Measurements from ENCODE around the gene C16orf92. TPM values are rescaled to one million over a fixed set of nuclear protein-coding genes. Genes with fewer than 3 reads are reported as not detected.

The C16orf92 gene
- total RNA-seq, 1 experiment from 2014 or later: not detected

DNA sequence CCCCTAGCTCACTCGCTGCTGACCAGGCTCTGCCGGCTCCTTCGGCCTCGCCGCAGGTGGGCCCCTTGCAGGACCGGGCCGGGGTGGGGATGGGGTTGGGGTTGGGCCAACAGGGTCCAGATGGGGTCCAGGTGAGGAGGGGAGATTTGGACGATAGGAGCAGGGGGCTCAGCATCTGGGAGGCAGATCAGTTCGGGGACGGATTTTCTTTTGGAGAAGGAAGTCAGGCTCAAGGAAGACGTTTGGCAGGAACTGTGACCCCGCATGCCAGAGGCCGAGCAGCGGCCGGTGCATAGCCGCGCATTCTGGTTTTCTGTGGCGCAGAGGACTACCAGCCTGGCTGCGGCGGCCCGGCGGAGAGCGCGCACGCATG is 41.7 kb downstream of the C16orf92 start:
- H3K9me3 ChIP-seq (ENCODE audit: control insufficient read depth, insufficient read depth, low read depth, low read length): no peaks in the 10 kb centered on the region
- CTCF ChIA-PET: no interaction called here
- in situ Hi-C loops (cut with HindIII; ENCODE audit: low pct_unique_long_range_greater_than_20kb, low sequenced_read_pairs): no loop called here
- ATAC-seq (peak; percentile 7; the same call in 1 of the 2 replicates), DNase-seq (ENCODE audit: low read depth, low spot score) (no peak)
- H3K27me3 ChIP-seq (ENCODE audit: control insufficient read depth, insufficient read depth, low read length): no peaks in the 10 kb centered on the region
- peak overlapping the region; percentile 67 to 90 for H3K4me3 ChIP-seq (ENCODE audit: low read depth in 2 of 2, low read length in 2 of 2)
- H3K27ac ChIP-seq (ENCODE audit: low read length): peak overlapping the region; percentile 91
- intact Hi-C loops (cut with micrococcal nuclease; ENCODE audit: unreplicated experiment): no loop called here
- peaks cover 27% of the 10 kb centered on the region for H3K36me3 ChIP-seq (ENCODE audit: control insufficient read depth, insufficient read depth, low read length)
- no peak for TF ChIP-seq POLR2AphosphoS5 (IDR thresholded peaks at IDR 0.05; ENCODE audit: low read depth, low read length)
- no peak for TF ChIP-seq TCF7L2 (IDR thresholded peaks at IDR 0.05; ENCODE audit: low read depth, low read length)
- TF ChIP-seq, protein P1, sequence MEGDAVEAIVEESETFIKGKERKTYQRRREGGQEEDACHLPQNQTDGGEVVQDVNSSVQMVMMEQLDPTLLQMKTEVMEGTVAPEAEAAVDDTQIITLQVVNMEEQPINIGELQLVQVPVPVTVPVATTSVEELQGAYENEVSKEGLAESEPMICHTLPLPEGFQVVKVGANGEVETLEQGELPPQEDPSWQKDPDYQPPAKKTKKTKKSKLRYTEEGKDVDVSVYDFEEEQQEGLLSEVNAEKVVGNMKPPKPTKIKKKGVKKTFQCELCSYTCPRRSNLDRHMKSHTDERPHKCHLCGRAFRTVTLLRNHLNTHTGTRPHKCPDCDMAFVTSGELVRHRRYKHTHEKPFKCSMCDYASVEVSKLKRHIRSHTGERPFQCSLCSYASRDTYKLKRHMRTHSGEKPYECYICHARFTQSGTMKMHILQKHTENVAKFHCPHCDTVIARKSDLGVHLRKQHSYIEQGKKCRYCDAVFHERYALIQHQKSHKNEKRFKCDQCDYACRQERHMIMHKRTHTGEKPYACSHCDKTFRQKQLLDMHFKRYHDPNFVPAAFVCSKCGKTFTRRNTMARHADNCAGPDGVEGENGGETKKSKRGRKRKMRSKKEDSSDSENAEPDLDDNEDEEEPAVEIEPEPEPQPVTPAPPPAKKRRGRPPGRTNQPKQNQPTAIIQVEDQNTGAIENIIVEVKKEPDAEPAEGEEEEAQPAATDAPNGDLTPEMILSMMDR (IDR thresholded peaks at IDR 0.05): no peak
- no peak for TF ChIP-seq SIN3A (IDR thresholded peaks at IDR 0.05; ENCODE audit: borderline replicate concordance, insufficient read depth, low read depth, low read length)
- TF ChIP-seq, protein P2, sequence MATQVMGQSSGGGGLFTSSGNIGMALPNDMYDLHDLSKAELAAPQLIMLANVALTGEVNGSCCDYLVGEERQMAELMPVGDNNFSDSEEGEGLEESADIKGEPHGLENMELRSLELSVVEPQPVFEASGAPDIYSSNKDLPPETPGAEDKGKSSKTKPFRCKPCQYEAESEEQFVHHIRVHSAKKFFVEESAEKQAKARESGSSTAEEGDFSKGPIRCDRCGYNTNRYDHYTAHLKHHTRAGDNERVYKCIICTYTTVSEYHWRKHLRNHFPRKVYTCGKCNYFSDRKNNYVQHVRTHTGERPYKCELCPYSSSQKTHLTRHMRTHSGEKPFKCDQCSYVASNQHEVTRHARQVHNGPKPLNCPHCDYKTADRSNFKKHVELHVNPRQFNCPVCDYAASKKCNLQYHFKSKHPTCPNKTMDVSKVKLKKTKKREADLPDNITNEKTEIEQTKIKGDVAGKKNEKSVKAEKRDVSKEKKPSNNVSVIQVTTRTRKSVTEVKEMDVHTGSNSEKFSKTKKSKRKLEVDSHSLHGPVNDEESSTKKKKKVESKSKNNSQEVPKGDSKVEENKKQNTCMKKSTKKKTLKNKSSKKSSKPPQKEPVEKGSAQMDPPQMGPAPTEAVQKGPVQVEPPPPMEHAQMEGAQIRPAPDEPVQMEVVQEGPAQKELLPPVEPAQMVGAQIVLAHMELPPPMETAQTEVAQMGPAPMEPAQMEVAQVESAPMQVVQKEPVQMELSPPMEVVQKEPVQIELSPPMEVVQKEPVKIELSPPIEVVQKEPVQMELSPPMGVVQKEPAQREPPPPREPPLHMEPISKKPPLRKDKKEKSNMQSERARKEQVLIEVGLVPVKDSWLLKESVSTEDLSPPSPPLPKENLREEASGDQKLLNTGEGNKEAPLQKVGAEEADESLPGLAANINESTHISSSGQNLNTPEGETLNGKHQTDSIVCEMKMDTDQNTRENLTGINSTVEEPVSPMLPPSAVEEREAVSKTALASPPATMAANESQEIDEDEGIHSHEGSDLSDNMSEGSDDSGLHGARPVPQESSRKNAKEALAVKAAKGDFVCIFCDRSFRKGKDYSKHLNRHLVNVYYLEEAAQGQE (IDR thresholded peaks at IDR 0.05; ENCODE audit: insufficient read depth in 1 of 2, low read depth in 2 of 2, low read length in 1 of 2): no peak
- H3K4me1 ChIP-seq (ENCODE audit: control insufficient read depth, insufficient read depth, low read length): peaks cover 36% of the 10 kb centered on the region
- BruUV-seq (replicated peaks): no TSS peak
- POLR2A ChIA-PET: interaction anchor here (1.3 kb wide), 1 partner anchor 12 kb away, joined by 5 read pairs; a partner anchor contains a TSS

DNA sequence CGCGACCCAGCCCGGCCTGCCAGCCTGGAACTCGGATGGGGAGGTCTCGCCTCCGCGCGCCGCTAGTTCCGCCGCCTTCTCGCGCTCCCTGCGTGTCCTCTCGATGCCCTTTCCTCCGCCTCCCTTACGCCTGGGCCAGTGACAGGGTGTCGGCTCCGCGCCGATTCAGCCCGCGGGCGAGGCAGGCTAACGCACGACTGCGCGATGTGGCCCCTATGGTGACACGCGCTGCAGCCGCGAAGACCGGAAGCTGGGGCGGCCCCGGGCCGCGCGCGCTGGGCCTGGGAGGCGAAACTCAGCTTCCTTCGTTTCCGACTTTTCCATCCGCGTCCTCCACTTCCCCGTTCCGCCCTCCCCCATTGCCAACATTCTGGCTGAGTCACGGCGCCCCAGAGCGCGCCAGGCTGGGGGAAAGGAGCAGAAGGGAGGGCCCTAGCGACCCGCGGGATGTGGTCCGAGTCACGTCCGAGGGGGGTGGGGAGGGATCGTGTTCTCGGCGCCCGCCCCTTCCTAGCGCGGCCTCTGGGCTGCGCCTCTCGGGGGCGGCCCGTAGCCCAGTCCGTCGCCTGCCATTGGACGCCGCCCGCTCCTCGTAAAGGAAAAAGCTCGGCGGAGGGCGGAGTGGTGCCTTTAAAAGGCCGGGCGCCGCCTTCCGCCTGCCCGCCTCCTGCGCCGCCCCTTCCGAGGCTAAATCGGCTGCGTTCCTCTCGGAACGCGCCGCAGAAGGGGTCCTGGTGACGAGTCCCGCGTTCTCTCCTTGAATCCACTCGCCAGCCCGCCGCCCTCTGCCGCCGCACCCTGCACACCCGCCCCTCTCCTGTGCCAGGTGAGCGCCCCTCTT is 42.3 kb downstream of the C16orf92 start, which contains the start of gene ALDOA:
TSS of gene ALDOA (plus strand) at position 659 of the 841 bp plus-strand sequence. CDS start 1,138 bp downstream, outside the sequence.
- Histone ChIP-seq H3K9me3 (ENCODE audit: control insufficient read depth, insufficient read depth, low read depth, low read length) (no peaks in the 10 kb centered on the region), H3K36me3 (ENCODE audit: control insufficient read depth, insufficient read depth, low read length) (peaks cover 31% of the 10 kb centered on the region), H3K27ac (ENCODE audit: low read length) (peak within 1 kb of the TSS; percentile 96), H3K27me3 (ENCODE audit: control insufficient read depth, insufficient read depth, low read length) (no peaks in the 10 kb centered on the region), H3K4me1 (ENCODE audit: control insufficient read depth, insufficient read depth, low read length) (peaks cover 41% of the 10 kb centered on the region), H3K4me3 (ENCODE audit: low read depth in 2 of 2, low read length in 2 of 2) (peak within 1 kb of the TSS; percentile 90 to 92)
- in situ Hi-C loops (cut with HindIII; ENCODE audit: low pct_unique_long_range_greater_than_20kb, low sequenced_read_pairs) (no loop called here), intact Hi-C loops (cut with micrococcal nuclease; ENCODE audit: unreplicated experiment) (no loop called here)
- BruUV-seq (replicated peaks): TSS peak; percentile 89
- TF ChIP-seq, protein P2 (IDR thresholded peaks at IDR 0.05; ENCODE audit: insufficient read depth in 1 of 2, low read depth in 2 of 2, low read length in 1 of 2): peak in 1 of 2 experiments; percentile 35; a peak in 1 of 4 replicates
- TF ChIP-seq POLR2AphosphoS5 (IDR thresholded peaks at IDR 0.05; ENCODE audit: low read depth, low read length): peak; percentile 86
- TF ChIP-seq TCF7L2 (IDR thresholded peaks at IDR 0.05; ENCODE audit: low read depth, low read length): no peak; the same call in 1 of the 2 replicates
- peak; percentile 27; the same call in 1 of the 2 replicates for TF ChIP-seq SIN3A (IDR thresholded peaks at IDR 0.05; ENCODE audit: borderline replicate concordance, insufficient read depth, low read depth, low read length)
- peak; percentile 88 for ATAC-seq
- DNase-seq (ENCODE audit: low read depth, low spot score): peak; percentile 86
- CTCF ChIA-PET: interaction anchor here (0.5 to 0.6 kb wide), 2 partner anchors 21 to 344 kb away, joined by 3 read pairs; no protein-coding TSS in a partner anchor
- POLR2A ChIA-PET: interaction anchor here (0.5 to 1.3 kb wide), 5 partner anchors 9 to 693 kb away, joined by 3 to 11 read pairs (median 5); a partner anchor contains a TSS
